GM18505 (cell line): ENCODE results near the gene ASRGL1.
"Not testable (repeated sequence)": the region's sequence is repeated elsewhere in the genome, so short reads cannot be mapped to it uniquely, and the experiment has no call there.

Source experiments
- ATAC-seq: cut with Tn5 transposase; IDR thresholded peaks from one replicate; pipeline ENCODE4 v1.9.1; 2021; ENCODE audit not compliant: unreplicated experiment
- POLR2A ChIP-seq: IDR thresholded peaks from 4 replicates; pipeline ENCODE4 v1.6.1; 2011; ENCODE audit warnings: borderline replicate concordance; ENCODE audit not compliant: insufficient read depth, insufficient read length; ENCODE audit errors: extremely low read depth

Gene ASRGL1

GRCh38 chr11:62337303-62338181 is at the start of gene ASRGL1:
TSS of gene ASRGL1 (plus strand) at chr11:62337448. CDS start at chr11:62337978, 530 bp downstream.
- peak; percentile 62 for ATAC-seq
- TF ChIP-seq POLR2A: no peak

GRCh38 chr11:62295504-62295903 is 41.7 kb upstream of the ASRGL1 start:
- ATAC-seq: no peak
- TF ChIP-seq POLR2A: no peak

- no peak for ATAC-seq
- TF ChIP-seq POLR2A: no peak
Measured at GRCh38 chr11:62298975-62299374, 38.3 kb upstream of the ASRGL1 start, which contains the start of gene SCGB1D4. TSS of gene SCGB1D4 (minus strand) at chr11:62299075. CDS start at chr11:62299010, 65 bp downstream.

- no peak for ATAC-seq
- no peak for TF ChIP-seq POLR2A
Measured at GRCh38 chr11:62306227-62306626, 31.0 kb upstream of the ASRGL1 start.

- ATAC-seq: no peak
- TF ChIP-seq POLR2A: no peak
Measured at GRCh38 chr11:62307950-62308349, 29.3 kb upstream of the ASRGL1 start.

- no peak for ATAC-seq
- no peak for TF ChIP-seq POLR2A
Measured at GRCh38 chr11:62309991-62310390, 27.3 kb upstream of the ASRGL1 start.

GRCh38 chr11:62315431-62315830 is 21.8 kb upstream of the ASRGL1 start:
- no peak for TF ChIP-seq POLR2A
- no peak for ATAC-seq

GRCh38 chr11:62322524-62322923 is 14.7 kb upstream of the ASRGL1 start:
- no peak for TF ChIP-seq POLR2A
- ATAC-seq: no peak

GRCh38 chr11:62324731-62325556 is 12.3 kb upstream of the ASRGL1 start:
- peak; percentile 55 for ATAC-seq
- TF ChIP-seq POLR2A: no peak

GRCh38 chr11:62325781-62326180 is 11.5 kb upstream of the ASRGL1 start:
- not testable (repeated sequence) for ATAC-seq

- ATAC-seq: not testable (repeated sequence)
Measured at GRCh38 chr11:62326719-62327118, 10.5 kb upstream of the ASRGL1 start.

GRCh38 chr11:62327541-62327940 is 9.7 kb upstream of the ASRGL1 start:
- not testable (repeated sequence) for ATAC-seq

GRCh38 chr11:62331264-62331663 is 6.0 kb upstream of the ASRGL1 start:
- ATAC-seq: not testable (repeated sequence)

GRCh38 chr11:62333768-62334167 is 3.5 kb upstream of the ASRGL1 start:
- ATAC-seq: no peak

GRCh38 chr11:62336949-62337302 is 322 bp upstream of the ASRGL1 start:
- not testable (repeated sequence) for ATAC-seq

More at GRCh38 chr11:62333768-62334167, 3.5 kb upstream of the ASRGL1 start:
- TF ChIP-seq POLR2A: no peak
